GM18526 (cell line): ENCODE results near the gene NPC1L1.

Experiments
- POLR2A ChIP-seq: IDR thresholded peaks from 3 replicates; pipeline ENCODE4 v1.6.1; 2011; ENCODE audit not compliant: insufficient read length; ENCODE audit errors: extremely low read depth

NPC1L1 gene

GRCh38 chr7:44477938-44478337 is 63.2 kb downstream of the NPC1L1 start:
- no peak for TF ChIP-seq POLR2A

- no peak for TF ChIP-seq POLR2A
These were observed 63.9 kb downstream of the NPC1L1 start for GRCh38 chr7:44477063-44477830.

- TF ChIP-seq POLR2A, result no peak
These were observed 64.8 kb downstream of the NPC1L1 start for GRCh38 chr7:44476313-44476712.

DNA sequence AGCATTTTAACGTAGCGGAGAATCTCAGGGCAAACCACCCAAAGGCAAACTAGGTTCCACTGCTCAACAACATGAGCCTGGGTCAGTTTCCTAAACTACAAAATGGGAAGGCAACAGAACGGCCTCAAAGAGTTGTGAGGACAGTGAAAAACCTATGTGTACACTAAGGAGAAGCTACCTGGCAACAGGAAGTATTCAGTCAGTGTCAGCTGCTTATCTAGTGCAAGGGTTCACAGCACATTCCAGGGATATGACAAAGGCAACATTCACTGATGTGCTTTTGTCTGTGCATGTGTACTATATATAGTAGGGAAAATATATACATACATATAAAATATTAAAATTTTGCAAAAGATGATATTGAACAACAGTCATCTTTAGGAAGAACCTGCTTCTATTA is 67.8 kb downstream of the NPC1L1 start:
- no peak for TF ChIP-seq POLR2A

GRCh38 chr7:44472843-44473242 is 68.3 kb downstream of the NPC1L1 start:
- no peak for TF ChIP-seq POLR2A

DNA sequence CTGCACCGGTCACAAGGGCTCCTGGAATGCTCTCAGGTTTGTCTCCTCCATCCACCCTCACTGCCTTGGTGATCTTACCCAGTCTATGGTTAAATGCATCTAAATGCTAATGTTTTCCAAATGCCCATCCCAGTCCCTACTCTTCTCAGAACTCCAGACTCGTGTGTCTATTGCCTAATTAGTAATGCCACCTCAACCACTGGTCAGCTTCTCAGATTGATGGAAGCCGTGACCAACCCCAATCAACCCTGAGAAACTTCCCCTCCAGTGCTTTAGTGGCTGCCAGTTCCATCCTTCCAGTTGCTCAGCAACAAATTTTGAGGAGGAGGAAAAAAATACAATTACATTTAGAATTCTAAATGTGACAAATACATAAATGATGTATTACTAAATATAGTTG is 69.3 kb downstream of the NPC1L1 start:
- no peak for TF ChIP-seq POLR2A

GRCh38 chr7:44471436-44471835 is 69.7 kb downstream of the NPC1L1 start:
- no peak for TF ChIP-seq POLR2A

- TF ChIP-seq POLR2A, result no peak
These were observed 70.4 kb downstream of the NPC1L1 start for GRCh38 chr7:44470628-44471245.

- no peak for TF ChIP-seq POLR2A
These were observed 71.0 kb downstream of the NPC1L1 start for GRCh38 chr7:44470135-44470479.

GRCh38 chr7:44469461-44470134 is 71.5 kb downstream of the NPC1L1 start:
- TF ChIP-seq POLR2A, result no peak

GRCh38 chr7:44467217-44467548 is 73.9 kb downstream of the NPC1L1 start:
- no peak for TF ChIP-seq POLR2A

GRCh38 chr7:44466300-44467216 is 74.6 kb downstream of the NPC1L1 start:
- no peak for TF ChIP-seq POLR2A

GRCh38 chr7:44465490-44465889 is 75.6 kb downstream of the NPC1L1 start:
- no peak for TF ChIP-seq POLR2A

- no peak for TF ChIP-seq POLR2A
These were observed 77.8 kb downstream of the NPC1L1 start for GRCh38 chr7:44463169-44463808.
